ENCODE results near the gene OSBPL5.

- TF ChIP-seq, protein P1, sequence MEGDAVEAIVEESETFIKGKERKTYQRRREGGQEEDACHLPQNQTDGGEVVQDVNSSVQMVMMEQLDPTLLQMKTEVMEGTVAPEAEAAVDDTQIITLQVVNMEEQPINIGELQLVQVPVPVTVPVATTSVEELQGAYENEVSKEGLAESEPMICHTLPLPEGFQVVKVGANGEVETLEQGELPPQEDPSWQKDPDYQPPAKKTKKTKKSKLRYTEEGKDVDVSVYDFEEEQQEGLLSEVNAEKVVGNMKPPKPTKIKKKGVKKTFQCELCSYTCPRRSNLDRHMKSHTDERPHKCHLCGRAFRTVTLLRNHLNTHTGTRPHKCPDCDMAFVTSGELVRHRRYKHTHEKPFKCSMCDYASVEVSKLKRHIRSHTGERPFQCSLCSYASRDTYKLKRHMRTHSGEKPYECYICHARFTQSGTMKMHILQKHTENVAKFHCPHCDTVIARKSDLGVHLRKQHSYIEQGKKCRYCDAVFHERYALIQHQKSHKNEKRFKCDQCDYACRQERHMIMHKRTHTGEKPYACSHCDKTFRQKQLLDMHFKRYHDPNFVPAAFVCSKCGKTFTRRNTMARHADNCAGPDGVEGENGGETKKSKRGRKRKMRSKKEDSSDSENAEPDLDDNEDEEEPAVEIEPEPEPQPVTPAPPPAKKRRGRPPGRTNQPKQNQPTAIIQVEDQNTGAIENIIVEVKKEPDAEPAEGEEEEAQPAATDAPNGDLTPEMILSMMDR (IDR thresholded peaks at IDR 0.05) = no peak
- TF ChIP-seq POLR2A (IDR thresholded peaks at IDR 0.05) = no peak
Observed at GRCh38 chr11:3081386-3081751, 83.7 kb downstream of the OSBPL5 start.

Data from stomach (tissue), 4 donors.